Activated T-cell treated with anti-CD3 and anti-CD28 coated beads, Interleukin-2, amount 50 U/mL, for 24 hours (primary cell): Measurements from ENCODE around the gene GOLGA6L1.
"Not testable (repeated sequence)": the region's sequence is repeated elsewhere in the genome, so short reads cannot be mapped to it uniquely, and the experiment has no call there.

ENCODE experiments used
- DNase-seq: peaks from one replicate; pipeline ENCODE4 v3.0.0-alpha.2; 2020
- H3K27ac Mint-ChIP-seq: 2 replicates; pipeline ENCODE4 v1.8.0; 2020; ENCODE audit warnings: mild to moderate bottlenecking, mixed read lengths
- H3K27me3 Mint-ChIP-seq: 2 replicates; pipeline ENCODE4 v1.8.0; 2020; ENCODE audit warnings: mixed read lengths
- H3K36me3 Mint-ChIP-seq: 2 replicates; pipeline ENCODE4 v1.8.0; 2020; ENCODE audit warnings: low read depth, mixed read lengths
- H3K4me1 Mint-ChIP-seq: 2 replicates; pipeline ENCODE4 v1.8.0; 2020; ENCODE audit warnings: low read depth, mixed read lengths
- H3K4me3 Mint-ChIP-seq: 2 replicates; pipeline ENCODE4 v1.8.0; 2020; ENCODE audit warnings: mild to moderate bottlenecking, moderate library complexity, mixed read lengths
- H3K9me3 Mint-ChIP-seq: 2 replicates; pipeline ENCODE4 v1.8.0; 2020; ENCODE audit warnings: mixed read lengths

The GOLGA6L1 gene

GRCh38 chr15:23136722-23137121 is at the start of gene GOLGA6L1:
GOLGA6L1 (minus strand) TSS chr15:23136822; CDS start chr15:23136731, 91 bp downstream.
- H3K4me3 Mint-ChIP-seq, H3K27me3 Mint-ChIP-seq, H3K27ac Mint-ChIP-seq, H3K36me3 Mint-ChIP-seq, H3K4me1 Mint-ChIP-seq, DNase-seq, H3K9me3 Mint-ChIP-seq: not testable (repeated sequence)

DNA sequence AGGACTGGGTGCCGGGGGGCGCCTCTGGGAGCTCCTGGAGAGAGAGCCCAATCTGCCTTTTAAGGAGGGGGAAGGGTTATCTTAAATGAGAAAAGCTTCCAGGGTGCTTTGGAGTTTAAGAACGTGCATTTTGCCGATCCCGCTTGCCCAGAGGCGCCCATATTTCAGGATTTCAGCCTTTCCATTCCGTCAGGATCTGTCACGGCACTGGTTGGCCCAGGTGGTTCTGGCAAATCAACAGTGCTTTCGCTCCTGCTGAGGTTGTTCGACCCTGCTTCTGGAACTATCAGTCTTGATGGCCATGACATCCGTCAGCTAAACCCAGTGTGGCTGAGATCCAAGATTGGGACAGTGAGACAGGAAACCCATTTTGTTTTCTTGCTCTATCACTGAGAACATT is 44.6 kb upstream of the GOLGA6L1 start:
- H3K36me3 Mint-ChIP-seq, H3K27ac Mint-ChIP-seq, H3K4me3 Mint-ChIP-seq, H3K9me3 Mint-ChIP-seq, H3K4me1 Mint-ChIP-seq, DNase-seq, H3K27me3 Mint-ChIP-seq: not testable (repeated sequence)

- not testable (repeated sequence) for H3K27ac Mint-ChIP-seq, H3K4me3 Mint-ChIP-seq, H3K27me3 Mint-ChIP-seq, H3K9me3 Mint-ChIP-seq, DNase-seq, H3K4me1 Mint-ChIP-seq, H3K36me3 Mint-ChIP-seq
Measured at GRCh38 chr15:23180547-23180927, 43.9 kb upstream of the GOLGA6L1 start.

GRCh38 chr15:23179768-23180546 is 43.3 kb upstream of the GOLGA6L1 start:
- H3K4me3 Mint-ChIP-seq, H3K36me3 Mint-ChIP-seq, H3K9me3 Mint-ChIP-seq, H3K27ac Mint-ChIP-seq, H3K27me3 Mint-ChIP-seq, H3K4me1 Mint-ChIP-seq, DNase-seq: not testable (repeated sequence)

DNA sequence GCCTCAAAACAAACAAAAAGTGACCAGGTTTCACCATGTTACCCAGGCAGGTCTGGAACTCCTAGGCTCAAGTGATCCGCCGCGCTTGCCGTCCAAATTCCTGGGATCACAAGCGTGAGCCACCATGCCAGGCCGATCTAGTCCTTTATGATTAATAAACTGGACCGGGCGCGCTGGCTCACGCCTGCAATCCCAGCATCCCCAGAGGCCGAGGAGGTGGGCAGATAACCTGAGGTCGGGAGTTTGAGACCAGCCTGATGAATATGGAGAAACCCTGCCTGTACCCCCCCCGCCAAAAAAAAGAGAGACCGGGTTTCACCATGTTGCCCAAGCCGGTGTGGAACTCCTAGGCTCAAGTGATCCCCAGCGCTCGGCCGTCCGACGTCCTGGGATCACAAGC is 40.1 kb upstream of the GOLGA6L1 start:
- H3K27me3 Mint-ChIP-seq, H3K36me3 Mint-ChIP-seq, H3K9me3 Mint-ChIP-seq, DNase-seq, H3K4me3 Mint-ChIP-seq, H3K27ac Mint-ChIP-seq, H3K4me1 Mint-ChIP-seq: not testable (repeated sequence)

GRCh38 chr15:23175606-23176005 is 39.0 kb upstream of the GOLGA6L1 start:
- not testable (repeated sequence) for H3K4me3 Mint-ChIP-seq, H3K27ac Mint-ChIP-seq, DNase-seq, H3K9me3 Mint-ChIP-seq, H3K36me3 Mint-ChIP-seq, H3K27me3 Mint-ChIP-seq, H3K4me1 Mint-ChIP-seq

- not testable (repeated sequence) for H3K27ac Mint-ChIP-seq
Measured at GRCh38 chr15:23174609-23175140, 38.1 kb upstream of the GOLGA6L1 start.

GRCh38 chr15:23132787-23133186 is 3.8 kb downstream of the GOLGA6L1 start:
- H3K27me3 Mint-ChIP-seq, H3K9me3 Mint-ChIP-seq, DNase-seq, H3K27ac Mint-ChIP-seq, H3K4me3 Mint-ChIP-seq, H3K36me3 Mint-ChIP-seq, H3K4me1 Mint-ChIP-seq: not testable (repeated sequence)

More at GRCh38 chr15:23174609-23175140, 38.1 kb upstream of the GOLGA6L1 start:
- DNase-seq, H3K36me3 Mint-ChIP-seq, H3K4me3 Mint-ChIP-seq, H3K4me1 Mint-ChIP-seq, H3K9me3 Mint-ChIP-seq, H3K27me3 Mint-ChIP-seq: not testable (repeated sequence)

- Mint-ChIP-seq H3K36me3 (no peaks in the 10 kb centered on the region), H3K4me1 (no peaks in the 10 kb centered on the region), H3K27ac (no peak overlapping the region), H3K4me3 (no peak overlapping the region), H3K27me3 (peaks cover 10% of the 10 kb centered on the region), H3K9me3 (no peaks in the 10 kb centered on the region)
- DNase-seq = no peak
Measured at GRCh38 chr15:23118208-23118607, 18.4 kb downstream of the GOLGA6L1 start.

DNA sequence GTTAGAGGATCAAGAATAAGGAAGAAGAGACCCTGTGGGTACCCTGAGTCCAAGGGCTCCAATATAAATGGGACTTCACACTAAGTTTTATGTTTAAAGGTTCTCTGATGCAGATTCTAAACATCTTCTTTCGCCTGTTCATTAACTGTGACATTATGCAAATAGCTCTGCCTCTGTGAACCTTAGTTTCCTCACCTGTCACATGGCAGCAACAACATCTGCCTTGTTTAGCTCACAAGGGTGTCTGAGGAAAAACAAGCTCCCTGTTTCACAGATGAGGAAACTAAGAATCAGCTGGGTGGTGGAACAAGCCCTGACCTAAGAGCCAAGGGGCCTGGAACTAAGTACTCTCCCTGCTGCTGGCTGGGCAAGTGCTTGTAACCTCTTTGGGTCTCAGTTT is 40.8 kb downstream of the GOLGA6L1 start:
- H3K4me3 Mint-ChIP-seq = no peak overlapping the region
- no peak for DNase-seq
- H3K4me1 Mint-ChIP-seq = no peaks in the 10 kb centered on the region
- H3K36me3 Mint-ChIP-seq = no peaks in the 10 kb centered on the region
- no peaks in the 10 kb centered on the region for H3K9me3 Mint-ChIP-seq
- peaks cover 15% of the 10 kb centered on the region for H3K27me3 Mint-ChIP-seq
- no peak overlapping the region for H3K27ac Mint-ChIP-seq

GRCh38 chr15:23083115-23083514 is 53.5 kb downstream of the GOLGA6L1 start:
- Mint-ChIP-seq H3K27ac (no peak overlapping the region), H3K9me3 (no peaks in the 10 kb centered on the region), H3K4me1 (no peaks in the 10 kb centered on the region), H3K36me3 (no peaks in the 10 kb centered on the region), H3K27me3 (no peaks in the 10 kb centered on the region), H3K4me3 (no peak overlapping the region)
- DNase-seq = no peak

DNA sequence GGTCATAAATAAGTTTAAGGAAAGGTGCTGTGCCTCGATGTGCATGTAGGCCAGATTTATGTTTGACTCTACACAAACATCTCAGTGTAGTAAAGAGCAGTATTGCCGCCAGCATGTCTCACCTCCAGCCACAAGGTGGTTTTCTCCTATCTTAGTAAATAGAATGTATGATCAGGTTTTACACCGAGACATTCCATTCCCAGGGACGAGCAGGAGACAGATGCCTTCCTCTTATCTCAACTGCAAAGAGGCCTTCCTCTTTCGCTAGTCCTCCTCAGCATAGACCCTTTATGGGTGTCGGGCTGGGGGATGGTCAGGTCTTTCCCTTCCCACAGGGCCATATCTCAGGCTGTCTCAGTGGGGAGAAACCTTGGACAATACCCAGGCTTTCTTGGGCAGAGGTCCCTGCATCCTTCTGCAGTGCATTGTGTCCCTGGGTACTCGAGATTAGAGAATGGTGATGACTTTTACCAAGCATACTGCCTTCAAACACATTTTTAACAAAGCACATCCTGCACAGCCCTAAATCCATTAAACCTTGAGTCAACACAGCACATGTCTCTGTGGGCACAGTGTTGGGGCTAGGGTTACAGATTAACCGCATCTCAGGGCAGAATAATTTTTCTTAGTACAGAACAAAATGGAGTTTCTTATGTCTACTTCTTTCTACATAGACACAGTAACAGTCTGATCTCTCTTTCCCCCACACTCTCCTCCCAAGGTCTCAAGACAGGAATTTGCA is 54.5 kb downstream of the GOLGA6L1 start:
- not testable (repeated sequence) for H3K4me3 Mint-ChIP-seq, H3K27me3 Mint-ChIP-seq, H3K27ac Mint-ChIP-seq, DNase-seq, H3K36me3 Mint-ChIP-seq, H3K4me1 Mint-ChIP-seq, H3K9me3 Mint-ChIP-seq

DNA sequence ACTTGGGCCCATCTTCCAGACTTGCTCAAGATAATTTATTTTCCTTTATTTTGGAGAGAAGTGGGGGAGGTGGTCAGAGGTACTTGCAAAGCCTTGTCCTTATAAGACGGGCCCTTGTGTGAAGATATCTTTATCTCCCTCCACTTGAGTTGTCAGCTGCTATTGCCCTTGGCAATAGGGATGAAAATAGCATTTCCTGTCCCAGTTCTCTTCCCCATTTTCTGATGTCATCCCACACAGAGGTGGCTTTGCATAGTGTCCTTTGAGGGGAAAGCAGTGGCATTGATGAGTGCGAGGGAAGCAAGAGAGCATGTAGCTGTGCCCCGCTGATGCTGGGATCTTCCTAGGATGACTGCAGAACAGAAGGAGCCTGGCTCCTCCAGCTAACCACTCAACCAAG is 55.4 kb downstream of the GOLGA6L1 start:
- Mint-ChIP-seq H3K9me3 (no peaks in the 10 kb centered on the region), H3K36me3 (no peaks in the 10 kb centered on the region), H3K27ac (no peak overlapping the region), H3K4me1 (no peaks in the 10 kb centered on the region), H3K27me3 (no peaks in the 10 kb centered on the region), H3K4me3 (no peak overlapping the region)
- DNase-seq = no peak

- no peak overlapping the region for H3K27ac Mint-ChIP-seq
- no peak for DNase-seq
- no peaks in the 10 kb centered on the region for H3K36me3 Mint-ChIP-seq
- H3K4me1 Mint-ChIP-seq = no peaks in the 10 kb centered on the region
- no peaks in the 10 kb centered on the region for H3K27me3 Mint-ChIP-seq
- H3K9me3 Mint-ChIP-seq = no peaks in the 10 kb centered on the region
- H3K4me3 Mint-ChIP-seq = no peak overlapping the region
Measured at GRCh38 chr15:23079766-23080165, 56.9 kb downstream of the GOLGA6L1 start.
